Endothelial cell of umbilical vein (primary cell): ENCODE data around the gene RELN. TPM values are rescaled to one million over a fixed set of nuclear protein-coding genes. Genes with fewer than 3 reads are reported as not detected.
"Not testable (repeated sequence)": the region's sequence is repeated elsewhere in the genome, so short reads cannot be mapped to it uniquely, and the experiment has no call there.

ENCODE experiments used
- BruUV-seq: library from RNA; stranded (reverse); fragments of 400-500 nt; replicated peaks from 2 replicates; lab custom pipeline; 2021; lab: Mats Ljungman, UMichigan
- CTCF ChIA-PET: fragments of 300-600, 350-600 bp; sonication (Branson Sonifier 250); formaldehyde crosslinking; loops from one replicate; lab custom pipeline; 2021; ENCODE audit warnings: antibody characterized with exemption, inconsistent platforms; lab: Charles Lee
- POLR2A ChIA-PET: fragments of 300-600, 350-600 bp; sonication (Branson Sonifier 250); formaldehyde crosslinking; loops from one replicate; lab custom pipeline; 2021; ENCODE audit warnings: antibody characterized with exemption, inconsistent platforms; lab: Charles Lee
- DNase-seq: peaks from one replicate; pipeline ENCODE4 v3.0.0-alpha.2; 2011; ENCODE audit warnings: low read depth, low spot score
- FAIRE-seq: peaks from 2 replicates; lab custom pipeline; 2011; peaks lifted over from hg19 to GRCh38; lab: Jason Lieb, UNC
- H2AFZ ChIP-seq: 2 replicates; pipeline ENCODE4 v1.6.0; 2012; ENCODE audit warnings: low read depth, low read length, control low read depth, inconsistent platforms
- H3K27ac ChIP-seq: 2 replicates; pipeline ENCODE4 v1.5.1; 2011; ENCODE audit warnings: low read depth, mild to moderate bottlenecking, control low read depth, low read length, moderate library complexity; ENCODE audit not compliant: insufficient read depth
- H3K27me3 ChIP-seq, 2 experiments: 2 replicates each; pipeline versions ENCODE4 v1.6.0 to v1.6.1; 2011; ENCODE audit warnings: low read length in 2 of 2, mixed read lengths in 1 of 2; ENCODE audit not compliant: control insufficient read depth in 2 of 2, insufficient read depth in 2 of 2
- H3K36me3 ChIP-seq, 2 experiments: 2 replicates in 1 of 2; 3 replicates in 1 of 2; pipeline ENCODE4 v1.5.1; 2011; ENCODE audit warnings: low read length in 2 of 2, mild to moderate bottlenecking in 1 of 2, moderate library complexity in 1 of 2; ENCODE audit not compliant: control insufficient read depth in 2 of 2, insufficient read depth in 2 of 2; ENCODE audit errors: extremely low read depth in 1 of 2
- H3K4me1 ChIP-seq: 3 replicates; pipeline ENCODE4 v1.5.1; 2011; ENCODE audit warnings: mild to moderate bottlenecking, low read length; ENCODE audit not compliant: control insufficient read depth, insufficient read depth; ENCODE audit errors: extremely low read depth
- H3K4me2 ChIP-seq: 2 replicates; pipeline ENCODE4 v1.6.1; 2011; ENCODE audit warnings: low read length, control low read depth, mixed read lengths; ENCODE audit not compliant: insufficient read depth
- H3K4me3 ChIP-seq, 3 experiments: fragments of 200-600 bp in 1 of 3; sonication (generic), shearing (Covaris generic) in 1 of 3; replicated peaks in 1 of 3; 2 replicates each; pipeline ENCODE4 v1.5.1; 2011 to 2016; ENCODE audit warnings: control low read depth in 3 of 3, low read length in 3 of 3, mild to moderate bottlenecking in 2 of 3, inconsistent platforms in 1 of 3, low read depth in 1 of 3, moderate library complexity in 1 of 3; ENCODE audit not compliant: insufficient read depth in 1 of 3
- H3K79me2 ChIP-seq: 2 replicates; pipeline ENCODE4 v1.6.0; 2012; ENCODE audit warnings: low read length, inconsistent platforms; ENCODE audit not compliant: control insufficient read depth, insufficient read depth
- H3K9ac ChIP-seq: replicated peaks from 2 replicates; pipeline ENCODE3; 2011; ENCODE audit warnings: low read length, control low read depth; ENCODE audit not compliant: insufficient read depth; ENCODE audit errors: extremely low read depth
- H3K9me1 ChIP-seq: replicated peaks from 3 replicates; pipeline ENCODE4 v1.6.0; 2011; ENCODE audit warnings: mild to moderate bottlenecking, low read length; ENCODE audit not compliant: control insufficient read depth, insufficient read depth; ENCODE audit errors: extremely low read depth
- H3K9me3 ChIP-seq: replicated peaks from 2 replicates; pipeline ENCODE4 v1.5.1; 2012; ENCODE audit warnings: low read length, inconsistent platforms; ENCODE audit not compliant: control insufficient read depth, insufficient read depth
- H4K20me1 ChIP-seq: replicated peaks from 2 replicates; pipeline ENCODE3; 2011; ENCODE audit warnings: mild to moderate bottlenecking, low read length; ENCODE audit not compliant: control insufficient read depth, insufficient read depth; ENCODE audit errors: extremely low read depth
- CTCF ChIP-seq, 2 donors: IDR thresholded peaks; 1 replicate in 1 of 2; 2 replicates in 1 of 2; pipeline ENCODE4 v1.5.1; 2011; ENCODE audit warnings: low read length in 2 of 2, mild to moderate bottlenecking in 2 of 2, moderate library complexity in 2 of 2, control low read depth in 1 of 2, inconsistent platforms in 1 of 2, low read depth in 1 of 2; ENCODE audit not compliant: insufficient read depth in 1 of 2; ENCODE audit errors: extremely low read depth in 1 of 2
- EZH2 ChIP-seq: IDR thresholded peaks from 2 replicates; pipeline ENCODE4 v1.6.1; 2012; ENCODE audit warnings: borderline replicate concordance, low read depth, mild to moderate bottlenecking, moderate library complexity, low read length, inconsistent platforms; ENCODE audit not compliant: severe bottlenecking
- FOS ChIP-seq: IDR thresholded peaks from 2 replicates; pipeline ENCODE4 v1.6.1; 2011; ENCODE audit warnings: mild to moderate bottlenecking, low read length, moderate library complexity, borderline replicate concordance; ENCODE audit not compliant: insufficient read depth
- GATA2 ChIP-seq: IDR thresholded peaks from 2 replicates; pipeline ENCODE4 v1.7.0; 2011; ENCODE audit warnings: low read depth, mild to moderate bottlenecking, moderate library complexity, mixed read lengths, low read length; ENCODE audit not compliant: insufficient read length, insufficient read depth
- JUN ChIP-seq: IDR thresholded peaks from 2 replicates; pipeline ENCODE4 v1.6.1; 2011; ENCODE audit warnings: borderline replicate concordance, low read depth; ENCODE audit not compliant: insufficient read length, insufficient read depth
- MAX ChIP-seq: IDR thresholded peaks from 2 replicates; pipeline ENCODE4 v1.6.1; 2011; ENCODE audit not compliant: insufficient read depth, insufficient read length
- MYC ChIP-seq: IDR thresholded peaks from one replicate; pipeline ENCODE4 v1.6.1; 2011; ENCODE audit warnings: mild to moderate bottlenecking, low read depth, low read length
- POLR2A ChIP-seq: IDR thresholded peaks from 2 replicates; pipeline ENCODE4 v1.6.1; 2012; ENCODE audit warnings: low read depth, mild to moderate bottlenecking, control low read depth, low read length
- POLR2AphosphoS5 ChIP-seq: IDR thresholded peaks from 2 replicates; pipeline ENCODE4 v1.6.1; 2012; ENCODE audit warnings: low read depth, mild to moderate bottlenecking, control low read depth, low read length, moderate library complexity; ENCODE audit not compliant: insufficient read depth
- dilution Hi-C: fragments of 300-500 bp; cut with MboI; formaldehyde crosslinking; loops from one replicate; pipeline ENCODE4 v1.15.0; 2019; ENCODE audit warnings: low sequenced_read_pairs; ENCODE audit not compliant: extremely low pct_ligation_motif_present
- intact Hi-C: fragments of 100-400 bp; cut with micrococcal nuclease; formaldehyde crosslinking; loops from one replicate; pipeline ENCODE4 v1.10.0; 2022
- polyA plus RNA-seq, 4 experiments: library from polyadenylated mRNA; depleted of rRNA in 3 of 4; stranded (reverse) in 3 of 4; unstranded in 1 of 4; fragments of >200 nt; gene quantifications; 2 replicates each; pipeline versions ENCODE4 v1.2.1 to v1.2.3, GENCODE V29; 2011 to 2012; ENCODE audit warnings: missing spikeins in 1 of 4
- total RNA-seq: library from RNA; stranded (reverse); gene quantifications from 2 replicates; pipeline ENCODE4 v1.2.3, GENCODE V29; 2021

The RELN gene
- total and polyA plus RNA-seq, 2 donors (not counting 3 experiments of a cell fraction or from before 2014, with no cell fraction given): 0.15 to 0.22 TPM

- no peaks in the 10 kb centered on the region for H3K4me1 ChIP-seq
- intact Hi-C loops (no loop called here), dilution Hi-C loops (no loop called here)
- no peaks in the 10 kb centered on the region for H3K27me3 ChIP-seq
- POLR2A ChIA-PET: no interaction called here
- BruUV-seq: no TSS peak
- H2AFZ ChIP-seq: no peak overlapping the region
- H3K9me3 ChIP-seq: no peaks in the 10 kb centered on the region
- CTCF ChIA-PET: interaction anchor here (0.7 kb wide), 1 partner anchor 11 kb away, joined by 3 read pairs; no protein-coding TSS in a partner anchor
- FAIRE-seq: no peak
- no peak overlapping the region for H3K27ac ChIP-seq
- TF ChIP-seq POLR2AphosphoS5 (no peak), JUN (no peak), EZH2 (no peak), GATA2 (no peak), MYC (no peak), POLR2A (no peak), MAX (no peak), FOS (no peak), CTCF (IDR thresholded peaks at IDR 0.05; ENCODE audit: extremely low read depth in 1 of 2, insufficient read depth in 1 of 2, low read depth in 1 of 2, low read length in 2 of 2) (no peak)
- no peak for DNase-seq
- H3K4me3 ChIP-seq: no peak overlapping the region
- no peaks in the 10 kb centered on the region for H4K20me1 ChIP-seq
- H3K36me3 ChIP-seq: no peaks in the 10 kb centered on the region
- no peak overlapping the region for H3K4me2 ChIP-seq
- no peak overlapping the region for H3K9ac ChIP-seq
- H3K9me1 ChIP-seq: no peaks in the 10 kb centered on the region
- no peaks in the 10 kb centered on the region for H3K79me2 ChIP-seq
Measured at GRCh38 chr7:103912891-103913605, 76.4 kb downstream of the RELN start.

- H4K20me1 ChIP-seq, intact Hi-C loops, FAIRE-seq, CTCF ChIA-PET, H3K4me1 ChIP-seq, H2AFZ ChIP-seq, H3K79me2 ChIP-seq, H3K27ac ChIP-seq, H3K36me3 ChIP-seq, POLR2A ChIA-PET, H3K9me1 ChIP-seq, H3K9ac ChIP-seq, H3K4me3 ChIP-seq, H3K9me3 ChIP-seq, DNase-seq, dilution Hi-C loops, H3K4me2 ChIP-seq, BruUV-seq, H3K27me3 ChIP-seq: not testable (repeated sequence)
Measured at GRCh38 chr7:103911015-103911414, 78.4 kb downstream of the RELN start.
